SK-N-MC (cell line): ENCODE data around the gene TRIM5.

ENCODE experiments used
- EZH2 ChIP-seq: fragments of 200-600 bp; sonication (generic); IDR thresholded peaks from one replicate; pipeline ENCODE4 v1.6.1; 2017; ENCODE audit warnings: antibody characterized with exemption
- FOXP2 ChIP-seq: optimal IDR thresholded peaks from 2 replicates; pipeline ENCODE3; 2011; ENCODE audit warnings: mild to moderate bottlenecking, moderate library complexity; ENCODE audit not compliant: insufficient read depth; ENCODE audit errors: extremely low read length, control extremely low read depth
- POLR2AphosphoS5 ChIP-seq: IDR thresholded peaks from 2 replicates; pipeline ENCODE4 v1.6.1; 2012; ENCODE audit warnings: mild to moderate bottlenecking, low read depth, low read length, borderline replicate concordance

- TF ChIP-seq EZH2 (no peak), POLR2AphosphoS5 (no peak), FOXP2 (no peak)
Measured at GRCh38 chr11:5625281-5625680, 59.6 kb downstream of the TRIM5 start.
